NCI-H128 (cell line): ENCODE data around the gene CT45A7.
"Not testable (repeated sequence)": the region's sequence is repeated elsewhere in the genome, so short reads cannot be mapped to it uniquely, and the experiment has no call there.

Source experiments
- DNase-seq: peaks from one replicate; lab custom pipeline; 2025; ENCODE audit not compliant: unreplicated experiment; lab: John Stamatoyannopoulos, UW

Gene CT45A7, protein sequence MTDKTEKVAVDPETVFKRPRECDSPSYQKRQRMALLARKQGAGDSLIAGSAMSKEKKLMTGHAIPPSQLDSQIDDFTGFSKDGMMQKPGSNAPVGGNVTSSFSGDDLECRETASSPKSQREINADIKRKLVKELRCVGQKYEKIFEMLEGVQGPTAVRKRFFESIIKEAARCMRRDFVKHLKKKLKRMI

GRCh38 chrX:135837180-135837579 is at the start of gene CT45A7:
CT45A7 (minus strand) TSS chrX:135837280; CDS start chrX:135833533, 3,747 bp downstream.
- DNase-seq = not testable (repeated sequence)

- DNase-seq = not testable (repeated sequence)
Observed at GRCh38 chrX:135882741-135883140, 45.7 kb upstream of the CT45A7 start.

DNA sequence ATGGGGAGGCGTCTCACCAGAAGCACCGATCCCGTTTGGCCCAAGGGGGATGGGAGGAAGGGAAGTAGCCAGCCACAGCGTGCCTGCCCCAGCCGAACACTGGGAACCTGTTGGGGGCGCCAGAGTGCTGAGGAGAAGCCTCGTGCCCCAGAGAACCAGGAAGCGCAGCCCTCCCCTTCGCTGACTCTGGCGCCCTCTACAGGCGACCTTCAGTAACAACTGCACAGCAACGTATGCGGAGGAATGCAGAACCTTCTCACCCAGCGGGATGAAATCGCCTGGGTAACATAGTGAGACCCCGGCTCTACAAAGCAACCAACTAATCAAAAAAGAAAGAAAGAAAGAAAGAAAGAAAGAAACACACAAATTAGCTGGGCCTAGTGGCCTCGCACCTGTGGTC is 34.6 kb upstream of the CT45A7 start, which contains the start of gene CT45A9:
Gene CT45A9 (minus strand): TSS at position 101 of the 400 bp plus-strand sequence. CDS start 3,751 bp downstream, outside the sequence.
- DNase-seq = not testable (repeated sequence)

DNA sequence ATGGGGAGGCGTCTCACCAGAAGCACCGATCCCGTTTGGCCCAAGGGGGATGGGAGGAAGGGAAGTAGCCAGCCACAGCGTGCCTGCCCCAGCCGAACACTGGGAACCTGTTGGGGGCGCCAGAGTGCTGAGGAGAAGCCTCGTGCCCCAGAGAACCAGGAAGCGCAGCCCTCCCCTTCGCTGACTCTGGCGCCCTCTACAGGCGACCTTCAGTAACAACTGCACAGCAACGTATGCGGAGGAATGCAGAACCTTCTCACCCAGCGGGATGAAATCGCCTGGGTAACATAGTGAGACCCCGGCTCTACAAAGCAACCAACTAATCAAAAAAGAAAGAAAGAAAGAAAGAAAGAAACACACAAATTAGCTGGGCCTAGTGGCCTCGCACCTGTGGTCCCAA is 17.4 kb upstream of the CT45A7 start, which contains the start of gene CT45A8:
Gene CT45A8 (minus strand): TSS at position 101 of the 400 bp plus-strand sequence. CDS start 3,755 bp downstream, outside the sequence.
- DNase-seq = not testable (repeated sequence)

DNA sequence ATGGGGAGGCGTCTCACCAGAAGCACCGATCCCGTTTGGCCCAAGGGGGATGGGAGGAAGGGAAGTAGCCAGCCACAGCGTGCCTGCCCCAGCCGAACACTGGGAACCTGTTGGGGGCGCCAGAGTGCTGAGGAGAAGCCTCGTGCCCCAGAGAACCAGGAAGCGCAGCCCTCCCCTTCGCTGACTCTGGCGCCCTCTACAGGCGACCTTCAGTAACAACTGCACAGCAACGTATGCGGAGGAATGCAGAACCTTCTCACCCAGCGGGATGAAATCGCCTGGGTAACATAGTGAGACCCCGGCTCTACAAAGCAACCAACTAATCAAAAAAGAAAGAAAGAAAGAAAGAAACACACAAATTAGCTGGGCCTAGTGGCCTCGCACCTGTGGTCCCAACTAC is 17.2 kb downstream of the CT45A7 start, which contains the start of gene CT45A2:
Gene CT45A2 (minus strand): TSS at position 101 of the 400 bp plus-strand sequence. CDS start 3,747 bp downstream, outside the sequence.
- not testable (repeated sequence) for DNase-seq

GRCh38 chrX:135802687-135803086 is 34.4 kb downstream of the CT45A7 start, which contains the start of gene CT45A6:
CT45A6 (minus strand) TSS chrX:135802787; CDS start chrX:135798993, 3,794 bp downstream.
- DNase-seq = not testable (repeated sequence)

GRCh38 chrX:135785403-135785802 is 51.7 kb downstream of the CT45A7 start, which contains the start of gene CT45A5:
CT45A5 (minus strand) TSS chrX:135785503; CDS start chrX:135781729, 3,774 bp downstream.
- DNase-seq = not testable (repeated sequence)
